Transverse colon (tissue), 4 donors: ENCODE results near the gene CT47A1. TPM values are rescaled to one million over a fixed set of nuclear protein-coding genes. Genes with fewer than 3 reads are reported as not detected.
"Not testable (repeated sequence)": the region's sequence is repeated elsewhere in the genome, so short reads cannot be mapped to it uniquely, and the experiment has no call there.

ENCODE experiments used
- DNase-seq: peaks from one replicate; pipeline ENCODE4 v3.0.0-alpha.2; 2019
- H3K27ac ChIP-seq, 4 donors: fragments of 200-600 bp; sonication (generic); 2 replicates each; pipeline ENCODE4 v1.5.1; 2016 to 2018; ENCODE audit warnings: inconsistent platforms in 4 of 4
- H3K27me3 ChIP-seq: fragments of 200-600 bp; sonication (generic); 2 replicates; pipeline ENCODE4 v1.5.1; 2017; ENCODE audit warnings: inconsistent platforms
- H3K36me3 ChIP-seq, 4 donors: fragments of 200-600 bp; sonication (generic); 2 replicates each; pipeline ENCODE4 v1.5.1; 2017 to 2019; ENCODE audit warnings: inconsistent platforms in 4 of 4
- H3K4me1 ChIP-seq, 4 donors: fragments of 200-600 bp; sonication (generic); 2 replicates each; pipeline ENCODE4 v1.5.1; 2017 to 2020; ENCODE audit warnings: inconsistent platforms in 4 of 4
- H3K4me3 ChIP-seq, 4 donors: fragments of 200-600 bp; sonication (generic); 1 replicate in 1 of 4; 2 replicates in 3 of 4; pipeline versions ENCODE4 v1.5.1 to v1.6.1; 2017 to 2019; ENCODE audit warnings: inconsistent platforms in 4 of 4
- H3K9me3 ChIP-seq, 2 donors: fragments of 200-600 bp; sonication (generic); 2 replicates each; pipeline ENCODE4 v1.5.1; 2017 to 2019; ENCODE audit warnings: inconsistent platforms in 2 of 2
- EP300 ChIP-seq: sonication (generic); formaldehyde crosslinking; IDR thresholded peaks from one replicate; pipeline ENCODE4 v1.6.1; 2017; ENCODE audit warnings: antibody characterized with exemption, low read depth
- POLR2A ChIP-seq: fragments of 450-650 bp; IDR thresholded peaks from one replicate; pipeline ENCODE4 v1.6.1; 2016; ENCODE audit warnings: antibody characterized with exemption, mild to moderate bottlenecking, moderate library complexity
- POLR2AphosphoS5 ChIP-seq, 3 donors: sonication (generic); formaldehyde crosslinking; IDR thresholded peaks; one replicate each; pipeline ENCODE4 v1.6.1; 2016; ENCODE audit warnings: antibody characterized with exemption in 3 of 3
- WGBS, 2 donors: methylation state at CpG; one replicate each; pipeline ENCODE4 v1.1.5; 2018; ENCODE audit warnings: low coverage in 1 of 2; 5-methylcytosine and 5-hydroxymethylcytosine counted together
- in situ Hi-C, 4 donors: fragments of 200-750 bp; cut with MboI; loops; one replicate each; pipeline versions ENCODE4 v1.15.0 to v1.15.1; 2017; ENCODE audit warnings: low sequenced_read_pairs in 3 of 4, low pct_ligation_motif_present in 1 of 4, low pct_unique_long_range_greater_than_20kb in 1 of 4
- intact Hi-C: fragments of 100-400 bp; cut with DNase I; formaldehyde crosslinking; loops from one replicate; pipeline ENCODE4 v1.15.1; 2023; ENCODE audit warnings: low total_unique reads
- small RNA-seq, 4 donors: library from RNA; depleted of rRNA; stranded (forward); fragments of <200 nt; gene quantifications; one replicate each; pipeline ENCODE3, GENCODE V24; 2016
- total RNA-seq, 4 donors: library from RNA; depleted of rRNA; stranded (reverse); fragments of >200 nt; gene quantifications; one replicate each; pipeline ENCODE4 v1.1.0, GENCODE V29; 2016
- TF ChIP-seq, protein P1 (sequence below), 5 experiments: fragments of 200-600 bp in 3 of 5; fragments of 450-650 bp in 2 of 5; sonication (generic) in 3 of 5; IDR thresholded peaks; 1 replicate in 2 of 5; 2 replicates in 3 of 5; pipeline ENCODE4 v1.5.1; 2016 to 2017; ENCODE audit warnings: antibody characterized with exemption in 5 of 5, inconsistent platforms in 3 of 5, mild to moderate bottlenecking in 2 of 5, moderate library complexity in 1 of 5

The CT47A1 gene
- total RNA-seq, 4 donors from 2014 or later, result not detected

- in situ Hi-C loops, result no loop called here
- intact Hi-C loops, result no loop called here
- no peak for DNase-seq
Measured at GRCh38 chrX:121008920-121009319, 23.4 kb upstream of the CT47A1 start.

DNA sequence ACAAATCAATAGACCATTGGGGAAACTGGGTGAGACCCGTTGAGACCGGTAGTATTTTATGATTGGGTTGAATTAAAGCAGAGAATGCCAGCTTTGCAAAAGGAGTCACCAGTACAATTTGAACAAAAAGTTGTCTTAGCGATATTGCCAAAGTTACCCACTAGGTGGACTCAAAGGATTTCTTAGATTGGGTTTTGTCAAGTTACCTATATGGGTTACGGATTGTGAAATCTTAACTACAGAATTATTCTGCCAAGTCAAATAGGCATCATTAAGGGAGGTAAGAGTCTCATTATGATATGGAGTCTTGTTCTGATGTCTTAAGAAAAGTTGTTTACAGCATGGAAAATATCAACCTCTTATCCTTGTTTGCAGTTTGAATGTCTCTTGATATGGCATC, 15.0 kb upstream of the CT47A1 start:
- TF ChIP-seq, protein P1, sequence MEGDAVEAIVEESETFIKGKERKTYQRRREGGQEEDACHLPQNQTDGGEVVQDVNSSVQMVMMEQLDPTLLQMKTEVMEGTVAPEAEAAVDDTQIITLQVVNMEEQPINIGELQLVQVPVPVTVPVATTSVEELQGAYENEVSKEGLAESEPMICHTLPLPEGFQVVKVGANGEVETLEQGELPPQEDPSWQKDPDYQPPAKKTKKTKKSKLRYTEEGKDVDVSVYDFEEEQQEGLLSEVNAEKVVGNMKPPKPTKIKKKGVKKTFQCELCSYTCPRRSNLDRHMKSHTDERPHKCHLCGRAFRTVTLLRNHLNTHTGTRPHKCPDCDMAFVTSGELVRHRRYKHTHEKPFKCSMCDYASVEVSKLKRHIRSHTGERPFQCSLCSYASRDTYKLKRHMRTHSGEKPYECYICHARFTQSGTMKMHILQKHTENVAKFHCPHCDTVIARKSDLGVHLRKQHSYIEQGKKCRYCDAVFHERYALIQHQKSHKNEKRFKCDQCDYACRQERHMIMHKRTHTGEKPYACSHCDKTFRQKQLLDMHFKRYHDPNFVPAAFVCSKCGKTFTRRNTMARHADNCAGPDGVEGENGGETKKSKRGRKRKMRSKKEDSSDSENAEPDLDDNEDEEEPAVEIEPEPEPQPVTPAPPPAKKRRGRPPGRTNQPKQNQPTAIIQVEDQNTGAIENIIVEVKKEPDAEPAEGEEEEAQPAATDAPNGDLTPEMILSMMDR (IDR thresholded peaks at IDR 0.05), result no peak
- TF ChIP-seq POLR2AphosphoS5 (IDR thresholded peaks at IDR 0.05) (no peak), EP300 (no peak), POLR2A (no peak)
- DNase-seq, result no peak
- WGBS, 2 donors, result 52 to 71% methylated on average over 2 to 4 of the region's 4 CpGs
- Histone ChIP-seq H3K4me1 (no peaks in the 10 kb centered on the region), H3K9me3 (no peaks in the 10 kb centered on the region), H3K4me3 (no peak overlapping the region), H3K27me3 (no peaks in the 10 kb centered on the region), H3K27ac (no peak overlapping the region), H3K36me3 (no peaks in the 10 kb centered on the region)
- in situ Hi-C loops, result no loop called here
- intact Hi-C loops, result no loop called here

More at GRCh38 chrX:121008920-121009319, 23.4 kb upstream of the CT47A1 start:
- H3K9me3 ChIP-seq, result no peaks in the 10 kb centered on the region
- H3K27me3 ChIP-seq, result no peaks in the 10 kb centered on the region
- 73% methylated on average over 1 of the region's 1 CpG; no CpG with 5 or more reads in 1 of the 2 donors for WGBS, 2 donors
- TF ChIP-seq POLR2A, result no peak
- TF ChIP-seq, protein P1 (IDR thresholded peaks at IDR 0.05), result no peak
- no peak for TF ChIP-seq EP300
- TF ChIP-seq POLR2AphosphoS5 (IDR thresholded peaks at IDR 0.05), result no peak
- H3K36me3 ChIP-seq, result no peaks in the 10 kb centered on the region
- H3K27ac ChIP-seq, result no peak overlapping the region
- H3K4me1 ChIP-seq, result no peaks in the 10 kb centered on the region
- H3K4me3 ChIP-seq, result no peak overlapping the region

GRCh38 chrX:120999413-120999812, 13.9 kb upstream of the CT47A1 start:
- H3K4me1 ChIP-seq, result no peaks in the 10 kb centered on the region
- in situ Hi-C loops, result no loop called here
- H3K4me3 ChIP-seq, result no peak overlapping the region
- no peak overlapping the region for H3K27ac ChIP-seq
- intact Hi-C loops, result no loop called here
- TF ChIP-seq, protein P1 (IDR thresholded peaks at IDR 0.05), result no peak
- no peak for TF ChIP-seq EP300
- TF ChIP-seq POLR2A, result no peak
- no peak for TF ChIP-seq POLR2AphosphoS5 (IDR thresholded peaks at IDR 0.05)
- H3K9me3 ChIP-seq, result no peaks in the 10 kb centered on the region
- WGBS, 2 donors, result 85 to 89% methylated on average over 3 of the region's 3 CpGs
- no peaks in the 10 kb centered on the region for H3K36me3 ChIP-seq
- no peak for DNase-seq
- no peaks in the 10 kb centered on the region for H3K27me3 ChIP-seq

GRCh38 chrX:120956500-120956899, 29.1 kb downstream of the CT47A1 start, which contains the start of gene CT47A7:
Gene CT47A7, minus strand, starts transcription at chrX:120956600. Its CDS starts 255 bp downstream, at chrX:120956345.
- H3K4me1 ChIP-seq, intact Hi-C loops, H3K36me3 ChIP-seq, in situ Hi-C loops, H3K27me3 ChIP-seq, DNase-seq, H3K4me3 ChIP-seq, H3K27ac ChIP-seq, H3K9me3 ChIP-seq: not testable (repeated sequence)
- no CpG with 5 or more reads among the region's 7 CpGs for WGBS, 2 donors

Small RNA genes within 50 kb of the gene (small RNA-seq; reads per million reads assigned to genes)
- gene AL670379.1 (0 reads per million in 4 donors), gene AL670379.10 (0 reads per million in 4 donors), gene AL670379.11 (0 reads per million in 4 donors), gene AL670379.12 (0 reads per million in 4 donors), gene AL670379.2 (0 reads per million in 4 donors), gene AL670379.3 (0 reads per million in 4 donors), gene AL670379.4 (0 reads per million in 4 donors), gene AL670379.5 (0 reads per million in 4 donors), gene AL670379.6 (0 reads per million in 4 donors), gene AL670379.7 (0 reads per million in 4 donors), gene AL670379.8 (0 reads per million in 4 donors), gene AL670379.9 (0 reads per million in 4 donors)

Other genes with a start within 250 kb of the CT47A1 start
- not detected for gene CT47B1, start 109.9 kb downstream of the CT47A1 start, total RNA-seq
- gene CT47A11, start 48.6 kb downstream of the CT47A1 start, total RNA-seq, result not detected
- not detected for gene CT47A10, start 43.7 kb downstream of the CT47A1 start, total RNA-seq
- gene CT47A9, start 38.9 kb downstream of the CT47A1 start, total RNA-seq, result not detected
- not detected for gene CT47A8, start 34.0 kb downstream of the CT47A1 start, total RNA-seq
- not detected for gene CT47A7, start 29.2 kb downstream of the CT47A1 start, total RNA-seq
- gene CT47A6, start 24.3 kb downstream of the CT47A1 start, total RNA-seq, result not detected
- not detected for gene CT47A5, start 19.4 kb downstream of the CT47A1 start, total RNA-seq
- gene CT47A4, start 14.6 kb downstream of the CT47A1 start, total RNA-seq, result not detected
- gene CT47A3, start 9.7 kb downstream of the CT47A1 start, total RNA-seq, result not detected
- gene CT47A2, start 4.8 kb downstream of the CT47A1 start, total RNA-seq, result not detected
- gene GLUD2, start 61.9 kb upstream of the CT47A1 start, total RNA-seq, result 1 to 10 TPM in 2 of 4 donors, under 1 TPM in 1, not detected in 1; 0.79 to 5.0 (median 1.2) TPM